ENCODE measurements around the gene GOLM1. TPM values are rescaled to one million over a fixed set of nuclear protein-coding genes. Genes with fewer than 3 reads are reported as not detected.

Gene GOLM1
- total and polyA plus RNA-seq, 8 donors = 20.2 to 76.7 (median 34.0) TPM

DNA sequence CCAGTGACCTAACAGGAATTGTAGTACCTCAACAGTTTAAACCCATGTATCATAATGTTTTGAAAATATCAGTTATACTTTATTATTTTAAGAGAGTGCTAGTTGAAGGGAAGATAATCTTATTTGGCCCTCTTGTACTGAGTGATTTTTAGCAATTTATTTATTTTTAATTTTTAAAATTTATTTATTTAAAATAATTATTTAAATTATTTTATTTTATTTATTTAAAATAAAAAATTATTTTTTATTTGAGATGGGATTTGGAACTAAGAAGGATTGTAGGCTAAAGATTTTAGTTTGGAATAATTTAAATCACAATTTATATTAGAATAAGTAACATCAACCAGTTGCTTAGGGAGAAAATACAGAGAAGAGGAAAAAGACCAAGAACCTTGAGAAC is 104.3 kb downstream of the GOLM1 start:
- no peaks in the 10 kb centered on the region for H3K27me3 ChIP-seq
- no peak overlapping the region for H3K27ac ChIP-seq
- H3K36me3 ChIP-seq = peaks cover 0 to 15% (median 0%) of the 10 kb centered on the region in 3 donors
- ATAC-seq = no peak
- H3K9me3 ChIP-seq = no peaks in the 10 kb centered on the region
- no peaks in the 10 kb centered on the region for H3K4me1 ChIP-seq
- intact Hi-C loops (cut with DNase I) = no loop called here
- TF ChIP-seq, protein P1, sequence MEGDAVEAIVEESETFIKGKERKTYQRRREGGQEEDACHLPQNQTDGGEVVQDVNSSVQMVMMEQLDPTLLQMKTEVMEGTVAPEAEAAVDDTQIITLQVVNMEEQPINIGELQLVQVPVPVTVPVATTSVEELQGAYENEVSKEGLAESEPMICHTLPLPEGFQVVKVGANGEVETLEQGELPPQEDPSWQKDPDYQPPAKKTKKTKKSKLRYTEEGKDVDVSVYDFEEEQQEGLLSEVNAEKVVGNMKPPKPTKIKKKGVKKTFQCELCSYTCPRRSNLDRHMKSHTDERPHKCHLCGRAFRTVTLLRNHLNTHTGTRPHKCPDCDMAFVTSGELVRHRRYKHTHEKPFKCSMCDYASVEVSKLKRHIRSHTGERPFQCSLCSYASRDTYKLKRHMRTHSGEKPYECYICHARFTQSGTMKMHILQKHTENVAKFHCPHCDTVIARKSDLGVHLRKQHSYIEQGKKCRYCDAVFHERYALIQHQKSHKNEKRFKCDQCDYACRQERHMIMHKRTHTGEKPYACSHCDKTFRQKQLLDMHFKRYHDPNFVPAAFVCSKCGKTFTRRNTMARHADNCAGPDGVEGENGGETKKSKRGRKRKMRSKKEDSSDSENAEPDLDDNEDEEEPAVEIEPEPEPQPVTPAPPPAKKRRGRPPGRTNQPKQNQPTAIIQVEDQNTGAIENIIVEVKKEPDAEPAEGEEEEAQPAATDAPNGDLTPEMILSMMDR (IDR thresholded peaks at IDR 0.05) = no peak
- no peak for DNase-seq
- FAIRE-seq = peak; percentile 86
- no peak overlapping the region for H3K4me3 ChIP-seq

DNA sequence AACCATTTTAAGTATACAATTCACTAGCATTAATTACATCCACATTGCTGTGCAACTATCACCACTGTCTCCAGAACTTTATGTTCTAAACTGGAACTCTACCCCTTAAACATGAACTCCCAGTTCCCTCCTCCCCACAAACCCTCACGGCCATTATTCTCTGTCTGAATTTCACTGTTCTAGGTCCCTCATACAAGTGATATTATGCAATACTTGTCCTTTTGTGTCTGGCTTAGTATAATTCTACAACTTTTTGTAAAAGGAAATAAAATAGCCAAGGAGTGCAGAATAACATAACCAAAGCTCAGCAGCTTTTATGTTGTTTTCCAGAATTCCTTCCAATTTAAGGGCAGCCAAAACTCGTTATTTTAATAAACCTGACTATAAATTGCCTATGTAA is 105.2 kb downstream of the GOLM1 start:
- peaks cover 0 to 15% (median 0%) of the 10 kb centered on the region in 3 donors for H3K36me3 ChIP-seq
- DNase-seq = no peak

DNA sequence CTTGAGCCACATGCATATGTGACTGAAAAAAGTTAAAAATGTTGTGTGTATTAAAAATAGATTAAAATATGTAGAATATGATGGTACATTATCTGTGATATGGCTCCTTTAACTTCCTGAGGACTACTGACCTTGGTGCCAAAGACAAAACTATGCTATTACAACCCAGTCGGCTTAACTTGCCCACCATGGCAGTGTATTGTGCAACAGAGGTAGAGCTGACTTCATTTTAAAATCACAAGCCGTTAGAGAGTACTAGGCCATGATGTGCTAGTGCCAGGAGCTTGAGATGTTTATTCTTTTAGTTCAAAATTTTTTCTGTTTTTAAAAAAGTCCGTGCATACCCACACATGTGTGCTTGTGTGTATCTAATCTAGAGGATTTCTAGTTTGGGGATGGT is 112.1 kb downstream of the GOLM1 start:
- Histone ChIP-seq H3K36me3 (no peaks in the 10 kb centered on the region), H3K27ac (no peak overlapping the region), H3K9me3 (no peaks in the 10 kb centered on the region), H3K27me3 (no peaks in the 10 kb centered on the region), H3K4me3 (no peak overlapping the region), H3K4me1 (no peaks in the 10 kb centered on the region)
- no peak for FAIRE-seq
- no peak for ATAC-seq
- DNase-seq = no peak
- 82 to 92% methylated on average over 3 of the region's 3 CpGs for WGBS, 2 donors
- TF ChIP-seq, protein P1 (IDR thresholded peaks at IDR 0.05) = no peak
- intact Hi-C loops (cut with DNase I) = no loop called here

More for the DNA sequence above, 105.2 kb downstream of the GOLM1 start:
- Histone ChIP-seq H3K4me1 (no peaks in the 10 kb centered on the region), H3K9me3 (no peaks in the 10 kb centered on the region), H3K4me3 (no peak overlapping the region), H3K27me3 (no peaks in the 10 kb centered on the region), H3K27ac (no peak overlapping the region)
- 80 to 82% methylated on average over 2 of the region's 2 CpGs for WGBS, 2 donors
- TF ChIP-seq, protein P1 (IDR thresholded peaks at IDR 0.05) = no peak
- ATAC-seq (no peak), FAIRE-seq (no peak)
- intact Hi-C loops (cut with DNase I) = no loop called here

DNA sequence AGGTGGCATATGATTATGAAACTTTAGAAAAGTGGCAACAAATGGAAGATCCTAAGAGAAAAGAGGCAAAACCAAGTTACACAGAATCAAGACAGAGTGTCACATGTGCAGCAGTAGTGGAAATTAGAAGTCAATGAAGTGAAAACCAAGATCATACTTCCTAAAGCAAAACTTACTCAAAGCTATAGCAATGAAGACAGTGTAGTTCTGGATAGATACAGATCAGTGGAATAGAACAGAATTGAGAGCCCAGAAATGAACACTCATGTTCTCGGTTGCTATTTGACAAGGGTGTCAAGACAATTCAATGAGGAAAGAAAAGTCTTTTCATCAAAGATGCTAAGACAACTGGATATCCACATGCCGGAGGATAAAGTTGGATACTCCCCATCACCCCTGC is 114.9 kb downstream of the GOLM1 start:
- Histone ChIP-seq H3K4me3 (no peak overlapping the region), H3K27me3 (no peaks in the 10 kb centered on the region), H3K36me3 (peaks cover 0 to 12% (median 0%) of the 10 kb centered on the region in 3 donors), H3K9me3 (no peaks in the 10 kb centered on the region), H3K27ac (no peak overlapping the region), H3K4me1 (no peaks in the 10 kb centered on the region)
- TF ChIP-seq, protein P1 (IDR thresholded peaks at IDR 0.05) = no peak
- DNase-seq = no peak
- no peak for ATAC-seq
- WGBS, 2 donors = 97 to 100% methylated on average over 2 of the region's 2 CpGs
- intact Hi-C loops (cut with DNase I) = no loop called here
- no peak for FAIRE-seq

DNA sequence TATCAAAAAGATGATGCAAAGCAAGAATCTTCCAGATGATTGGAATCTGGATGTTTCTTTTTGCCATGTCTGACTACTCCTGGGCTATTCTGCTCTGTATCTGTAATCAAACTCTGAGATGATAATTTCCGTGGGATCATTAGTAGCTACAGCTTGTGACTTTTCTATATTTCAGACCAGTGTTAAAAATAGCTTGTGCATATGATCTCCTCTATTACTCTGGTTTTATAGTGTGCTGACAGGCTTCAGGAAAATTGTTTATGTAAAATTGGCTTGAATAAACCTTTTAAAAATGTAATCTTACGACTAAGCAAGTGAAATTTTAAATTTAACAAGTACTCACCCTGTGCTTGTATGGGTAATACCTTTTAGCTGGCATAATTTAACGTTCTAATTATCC is 118.0 kb downstream of the GOLM1 start:
- no peaks in the 10 kb centered on the region for H3K27me3 ChIP-seq
- ATAC-seq = no peak
- H3K27ac ChIP-seq = no peak overlapping the region
- no peak overlapping the region for H3K4me3 ChIP-seq
- H3K4me1 ChIP-seq = no peaks in the 10 kb centered on the region
- H3K9me3 ChIP-seq = no peaks in the 10 kb centered on the region
- TF ChIP-seq, protein P1 (IDR thresholded peaks at IDR 0.05) = no peak
- no peak for FAIRE-seq
- WGBS, 2 donors = 84 to 89% methylated on average over 3 of the region's 3 CpGs
- no peak for DNase-seq
- peaks cover 0 to 28% (median 0%) of the 10 kb centered on the region in 3 donors for H3K36me3 ChIP-seq
- intact Hi-C loops (cut with DNase I) = no loop called here
